ENCODE data around the gene CD40LG.

Gene CD40LG

DNA sequence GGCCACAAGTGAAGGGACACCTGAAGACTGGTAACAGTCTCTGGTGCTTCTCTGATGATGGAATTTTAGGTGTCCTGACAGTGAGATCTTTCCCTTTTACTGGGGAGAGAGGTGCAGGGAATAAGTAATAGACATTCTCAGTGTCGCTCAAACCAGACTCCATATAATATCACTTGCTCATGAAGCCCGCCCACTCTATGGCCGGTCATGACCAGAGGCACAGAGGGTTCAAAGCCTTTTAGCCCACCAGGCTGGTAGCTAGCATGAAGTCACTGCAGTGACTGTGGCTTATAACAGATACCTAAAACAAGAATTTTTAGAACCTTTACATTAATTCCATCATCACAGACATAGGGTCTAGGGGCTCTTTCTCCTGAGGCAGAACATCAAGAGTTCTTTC is 2.9 kb downstream of the CD40LG start:
- no peak for DNase-seq (ENCODE audit: low read depth)

GRCh38 chrX:136652822-136653723 is 5.1 kb downstream of the CD40LG start:
- DNase-seq (ENCODE audit: low read depth): no peak

GRCh38 chrX:136656361-136656964 is 8.5 kb downstream of the CD40LG start:
- no peak for DNase-seq (ENCODE audit: low read depth)

DNA sequence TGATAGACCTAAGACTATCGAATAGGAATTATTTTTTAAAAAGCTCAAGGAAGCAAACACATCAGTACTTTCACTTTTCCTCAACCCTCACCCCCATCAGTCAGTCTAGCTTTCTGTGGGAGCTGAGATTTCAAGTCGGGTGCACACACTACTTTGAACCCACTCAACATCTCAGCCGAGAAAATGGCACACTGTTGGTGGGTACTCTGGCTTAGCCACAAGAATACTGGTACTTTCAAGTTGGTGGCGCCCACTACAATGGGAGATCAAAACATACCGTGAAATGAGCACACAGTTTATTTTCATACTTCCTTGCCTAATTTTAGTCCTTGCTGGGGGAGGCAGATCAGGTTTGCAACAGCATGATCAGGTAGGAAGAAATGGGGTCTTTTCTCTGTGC is 10.2 kb downstream of the CD40LG start:
- no peak for DNase-seq (ENCODE audit: low read depth)

- no peak for DNase-seq (ENCODE audit: low read depth)
These were observed 11.2 kb downstream of the CD40LG start for GRCh38 chrX:136659174-136659573.

- DNase-seq (ENCODE audit: low read depth): no peak
These were observed 12.9 kb downstream of the CD40LG start for GRCh38 chrX:136660896-136661295.

DNA sequence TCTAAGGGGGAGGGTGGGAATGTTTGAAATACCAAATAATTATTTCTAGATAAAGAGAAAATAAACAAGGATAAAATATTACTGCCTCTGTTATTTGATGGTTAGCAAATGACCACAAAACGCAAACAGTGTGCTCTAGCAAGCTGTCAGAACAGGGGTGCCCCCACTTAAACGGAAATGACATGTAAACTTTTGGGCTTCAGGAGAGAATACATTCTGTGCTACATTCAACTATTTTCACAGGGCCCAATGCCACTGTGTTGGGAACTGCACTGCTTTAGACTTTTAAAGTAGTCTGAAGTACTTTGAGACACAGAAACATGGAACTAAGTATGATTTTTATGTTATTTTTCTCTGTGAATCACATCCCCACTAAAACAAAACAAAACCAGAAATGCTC is 14.1 kb downstream of the CD40LG start:
- no peak for DNase-seq (ENCODE audit: low read depth)

- no peak for DNase-seq (ENCODE audit: low read depth)
These were observed 15.0 kb downstream of the CD40LG start for GRCh38 chrX:136662976-136663375.

DNA sequence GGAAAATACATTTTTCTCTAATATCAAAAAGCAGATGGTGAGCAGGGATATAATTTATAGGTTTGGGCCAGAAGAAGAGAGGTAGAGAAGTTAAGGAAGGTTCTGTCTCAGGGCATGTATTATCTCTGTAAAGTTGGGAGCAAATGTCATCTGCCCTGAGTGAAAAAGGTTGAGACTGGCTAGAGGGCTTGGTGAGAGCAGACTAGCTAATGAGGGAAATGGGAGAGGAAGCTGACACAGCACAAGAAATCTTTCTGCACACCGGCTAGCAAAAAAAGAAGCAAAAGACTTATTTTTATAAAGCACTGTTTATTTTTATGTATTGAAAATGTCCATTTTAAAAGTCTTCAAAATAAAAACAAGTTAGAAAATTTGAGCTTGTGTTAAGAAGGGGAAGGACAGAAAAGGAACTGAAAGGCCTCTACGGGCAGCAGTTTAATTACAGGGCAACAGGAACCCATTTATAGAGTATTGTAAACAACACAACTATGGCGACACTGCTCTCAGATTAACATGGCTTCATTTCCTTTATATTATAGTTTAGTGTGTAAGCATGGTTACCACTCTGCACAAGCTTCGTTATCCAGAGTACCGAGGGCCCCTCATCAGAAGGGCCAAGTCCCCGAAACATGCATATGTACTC is 17.4 kb downstream of the CD40LG start:
- no peak for DNase-seq (ENCODE audit: low read depth)

- no peak for DNase-seq (ENCODE audit: low read depth)
These were observed 18.1 kb downstream of the CD40LG start for GRCh38 chrX:136666088-136666487.

- DNase-seq (ENCODE audit: low read depth): no peak
These were observed 19.6 kb downstream of the CD40LG start for GRCh38 chrX:136667446-136668168.

DNA sequence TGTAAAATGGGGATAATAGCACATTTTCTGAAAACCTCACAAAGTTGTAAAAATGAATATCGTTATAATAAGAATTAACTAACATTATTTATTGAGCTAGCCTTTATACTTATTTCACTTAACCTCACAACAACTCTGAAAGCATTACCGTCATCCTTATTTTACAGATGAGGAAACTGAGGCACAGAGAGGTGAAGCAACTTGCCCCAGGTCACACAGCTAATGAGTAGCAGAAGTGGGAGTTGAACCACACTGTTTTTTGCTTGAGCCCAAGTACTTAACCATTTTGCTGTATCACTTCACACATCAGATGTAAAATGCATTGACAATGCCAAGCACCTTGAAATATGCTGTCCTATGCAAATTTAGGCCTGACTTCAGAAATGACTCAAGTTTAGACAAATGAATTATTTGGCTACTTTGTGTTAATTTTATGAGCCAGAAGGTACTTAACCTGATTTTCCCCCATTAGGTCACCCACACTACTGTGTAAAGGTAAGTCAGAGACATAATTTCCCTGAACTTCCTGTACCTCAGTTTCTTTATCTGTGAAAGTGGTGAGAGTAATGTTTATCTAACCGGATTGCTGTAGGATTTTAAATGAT is 23.1 kb downstream of the CD40LG start:
- no peak for DNase-seq (ENCODE audit: low read depth)

DNA sequence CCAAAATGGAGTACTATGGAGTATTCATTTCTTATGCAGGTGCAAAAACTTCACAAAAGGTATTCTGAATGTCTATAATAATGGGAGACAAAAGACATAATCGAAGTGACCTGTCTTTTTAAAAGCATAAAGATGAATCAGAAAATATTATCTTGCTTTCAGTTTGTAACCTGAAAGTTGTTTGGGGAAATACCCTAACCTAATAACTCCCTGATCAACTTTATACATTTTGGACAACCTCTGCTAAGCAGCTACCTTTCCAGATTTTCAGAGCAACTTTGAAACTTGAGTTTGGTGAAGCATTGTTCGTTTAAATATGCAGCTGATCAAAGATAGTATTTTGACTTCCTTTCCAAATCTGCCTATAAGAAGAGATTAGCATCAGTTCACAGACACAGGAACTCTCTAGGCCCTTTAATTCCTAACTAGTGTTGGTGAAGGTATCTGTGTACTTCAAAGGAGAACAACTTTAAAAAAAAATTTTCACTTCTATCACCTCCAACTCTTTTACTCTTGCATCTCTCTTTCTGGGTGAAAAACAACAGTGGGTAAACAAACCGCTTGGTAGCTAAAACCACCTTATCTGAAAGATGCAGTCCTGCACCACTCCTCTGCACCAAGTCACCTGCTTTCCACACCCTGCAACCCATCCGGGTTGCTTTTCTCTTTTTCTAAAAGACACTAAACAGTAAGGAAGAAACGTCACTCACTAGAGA is 26.5 kb downstream of the CD40LG start:
- DNase-seq (ENCODE audit: low read depth): no peak

GRCh38 chrX:136679531-136679930 is 31.6 kb downstream of the CD40LG start:
- no peak for DNase-seq (ENCODE audit: low read depth)

- no peak for DNase-seq (ENCODE audit: low read depth)
These were observed 36.2 kb downstream of the CD40LG start for GRCh38 chrX:136684120-136684519.

GRCh38 chrX:136687457-136687856 is 39.5 kb downstream of the CD40LG start:
- no peak for DNase-seq (ENCODE audit: low read depth)

- DNase-seq (ENCODE audit: low read depth): peak; percentile 60
These were observed 41.5 kb downstream of the CD40LG start for GRCh38 chrX:136689436-136689835.

GRCh38 chrX:136691028-136691809 is 43.3 kb downstream of the CD40LG start:
- DNase-seq (ENCODE audit: low read depth): no peak

DNA sequence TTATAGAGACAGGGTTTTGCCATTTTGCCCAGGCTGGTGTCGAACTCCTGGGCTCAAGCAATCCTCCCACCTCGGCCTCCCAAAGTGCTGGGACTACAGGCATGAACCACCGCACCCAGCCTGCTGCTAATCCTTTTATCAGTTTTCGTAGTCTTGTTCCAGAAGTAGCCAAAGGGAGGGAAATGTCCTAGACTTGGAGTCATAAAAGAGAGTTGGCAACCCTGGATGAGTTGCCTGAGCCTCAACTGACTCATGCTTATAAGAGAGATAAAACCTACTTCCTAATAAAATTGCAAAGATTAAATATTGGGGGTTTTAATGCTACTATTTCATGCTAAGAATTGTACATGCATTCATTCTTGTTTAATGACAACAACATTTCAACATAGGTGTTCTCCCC is 44.3 kb downstream of the CD40LG start:
- no peak for DNase-seq (ENCODE audit: low read depth)

DNA sequence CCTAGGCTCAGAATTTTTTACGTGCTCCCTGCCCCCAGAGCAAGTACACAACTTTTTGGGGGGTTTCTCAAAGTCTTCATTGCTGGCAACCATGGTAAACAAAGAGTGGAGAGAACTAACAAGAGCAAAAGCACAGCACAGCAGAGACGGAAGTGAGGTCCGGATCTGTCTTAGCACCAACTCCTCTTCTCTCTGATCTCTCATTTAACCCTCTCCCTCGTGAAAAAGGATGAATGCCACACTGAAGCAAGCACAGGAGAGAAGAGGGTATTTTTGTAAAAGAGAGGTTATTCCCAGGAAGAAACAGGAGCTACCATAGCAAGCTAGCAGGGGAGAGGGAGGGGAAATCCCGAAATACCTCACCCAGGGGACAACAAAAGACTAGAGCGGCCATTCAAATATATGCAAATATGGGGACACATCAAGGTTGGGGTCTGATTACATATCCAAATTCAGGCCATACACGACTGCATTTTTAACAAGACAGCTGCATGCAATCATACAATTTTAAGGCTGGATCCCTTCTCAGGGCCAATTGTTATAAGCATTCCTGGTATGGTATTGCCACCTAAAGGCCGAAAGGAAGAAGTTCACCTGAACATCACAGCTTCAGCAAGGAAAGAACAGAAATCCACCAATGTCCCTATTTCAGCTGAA is 46.6 kb downstream of the CD40LG start:
- no peak for DNase-seq (ENCODE audit: low read depth)

Data from non-pigmented ciliary epithelial cell (primary cell).